ENCODE data around the gene NR1D2. TPM values are rescaled to one million over a fixed set of nuclear protein-coding genes. Genes with fewer than 3 reads are reported as not detected.
"Not testable (repeated sequence)": the region's sequence is repeated elsewhere in the genome, so short reads cannot be mapped to it uniquely, and the experiment has no call there.

The NR1D2 gene
- total and polyA plus RNA-seq, 3 donors from 2014 or later: 14.5 to 41.2 (median 33.1) TPM

DNA sequence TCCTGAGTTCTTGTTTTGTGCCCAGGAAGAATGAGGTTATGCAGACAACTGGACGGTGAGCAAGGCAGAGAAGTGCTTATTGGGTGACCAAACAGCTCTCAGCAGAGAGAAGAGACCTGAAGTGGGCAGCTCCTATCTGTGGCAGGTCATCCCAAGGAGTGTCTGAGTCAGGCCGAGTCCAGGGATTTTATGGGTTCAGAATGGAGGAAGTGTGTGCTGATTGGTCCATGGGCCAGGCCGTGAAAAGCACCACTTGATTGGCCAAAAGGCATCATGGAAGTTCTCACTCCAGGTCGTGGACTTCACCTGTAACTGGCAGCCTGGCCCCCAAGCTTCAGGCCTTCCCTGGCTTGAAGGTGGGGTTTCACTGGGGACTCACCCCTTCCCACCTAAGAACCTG, 74.5 kb downstream of the NR1D2 start:
- peak; percentile 17 for DNase-seq
- WGBS, 2 donors: 26 to 50% methylated on average over 4 of the region's 4 CpGs
- intact Hi-C loops (cut with DNase I; ENCODE audit: low total_unique reads): no loop called here
- Histone ChIP-seq H3K9me3 (no peaks in the 10 kb centered on the region), H3K36me3 (ENCODE audit: low read depth, missing control alignments) (no peaks in the 10 kb centered on the region), H3K27ac (no peak overlapping the region), H3K4me1 (no peaks in the 10 kb centered on the region), H3K4me3 (no peak overlapping the region), H3K27me3 (no peaks in the 10 kb centered on the region)
- TF ChIP-seq POLR2A (IDR thresholded peaks at IDR 0.05): no peak
- TF ChIP-seq, protein P1, sequence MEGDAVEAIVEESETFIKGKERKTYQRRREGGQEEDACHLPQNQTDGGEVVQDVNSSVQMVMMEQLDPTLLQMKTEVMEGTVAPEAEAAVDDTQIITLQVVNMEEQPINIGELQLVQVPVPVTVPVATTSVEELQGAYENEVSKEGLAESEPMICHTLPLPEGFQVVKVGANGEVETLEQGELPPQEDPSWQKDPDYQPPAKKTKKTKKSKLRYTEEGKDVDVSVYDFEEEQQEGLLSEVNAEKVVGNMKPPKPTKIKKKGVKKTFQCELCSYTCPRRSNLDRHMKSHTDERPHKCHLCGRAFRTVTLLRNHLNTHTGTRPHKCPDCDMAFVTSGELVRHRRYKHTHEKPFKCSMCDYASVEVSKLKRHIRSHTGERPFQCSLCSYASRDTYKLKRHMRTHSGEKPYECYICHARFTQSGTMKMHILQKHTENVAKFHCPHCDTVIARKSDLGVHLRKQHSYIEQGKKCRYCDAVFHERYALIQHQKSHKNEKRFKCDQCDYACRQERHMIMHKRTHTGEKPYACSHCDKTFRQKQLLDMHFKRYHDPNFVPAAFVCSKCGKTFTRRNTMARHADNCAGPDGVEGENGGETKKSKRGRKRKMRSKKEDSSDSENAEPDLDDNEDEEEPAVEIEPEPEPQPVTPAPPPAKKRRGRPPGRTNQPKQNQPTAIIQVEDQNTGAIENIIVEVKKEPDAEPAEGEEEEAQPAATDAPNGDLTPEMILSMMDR (IDR thresholded peaks at IDR 0.05): no peak

DNA sequence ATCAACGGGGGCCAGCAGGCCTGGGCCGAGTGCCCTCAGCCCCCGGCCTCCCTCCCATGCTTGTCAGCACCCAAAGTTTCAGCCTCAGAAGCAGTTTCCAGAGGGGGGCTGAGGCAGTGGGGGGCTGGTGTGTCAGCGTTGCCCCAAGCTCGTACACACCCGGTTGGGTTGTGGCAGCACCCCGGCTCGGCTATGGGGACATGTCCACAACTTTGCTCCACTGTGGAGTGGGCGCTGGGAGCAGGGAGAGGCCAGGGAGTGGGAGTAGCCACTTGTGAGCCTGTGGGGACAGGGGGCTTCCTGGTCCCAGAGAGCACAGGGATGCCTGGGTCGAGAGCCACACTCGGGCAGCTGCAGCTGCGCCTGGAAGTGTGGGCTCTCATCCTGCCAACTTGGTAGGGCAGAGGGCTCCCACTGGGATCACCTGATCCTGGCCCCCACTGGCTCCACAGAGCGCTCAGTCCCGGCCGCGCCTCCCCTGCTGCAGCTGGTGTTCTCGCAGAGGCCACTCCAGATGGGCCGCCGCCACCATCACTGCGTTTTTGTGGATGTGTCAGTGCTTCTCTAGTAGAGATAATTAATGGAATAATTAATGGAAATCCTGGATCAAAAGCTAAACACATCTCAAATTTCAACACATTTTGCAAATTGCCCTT, 75.1 kb downstream of the NR1D2 start:
- Histone ChIP-seq H3K27me3 (no peaks in the 10 kb centered on the region), H3K9me3 (no peaks in the 10 kb centered on the region), H3K27ac (no peak overlapping the region), H3K4me1 (no peaks in the 10 kb centered on the region), H3K36me3 (ENCODE audit: low read depth, missing control alignments) (no peaks in the 10 kb centered on the region), H3K4me3 (no peak overlapping the region)
- no peak for DNase-seq
- TF ChIP-seq POLR2A (IDR thresholded peaks at IDR 0.05): no peak
- TF ChIP-seq, protein P1 (IDR thresholded peaks at IDR 0.05): no peak
- WGBS, 2 donors: 67 to 72% methylated on average over 13 to 20 of the region's 20 CpGs
- intact Hi-C loops (cut with DNase I; ENCODE audit: low total_unique reads): no loop called here

DNA sequence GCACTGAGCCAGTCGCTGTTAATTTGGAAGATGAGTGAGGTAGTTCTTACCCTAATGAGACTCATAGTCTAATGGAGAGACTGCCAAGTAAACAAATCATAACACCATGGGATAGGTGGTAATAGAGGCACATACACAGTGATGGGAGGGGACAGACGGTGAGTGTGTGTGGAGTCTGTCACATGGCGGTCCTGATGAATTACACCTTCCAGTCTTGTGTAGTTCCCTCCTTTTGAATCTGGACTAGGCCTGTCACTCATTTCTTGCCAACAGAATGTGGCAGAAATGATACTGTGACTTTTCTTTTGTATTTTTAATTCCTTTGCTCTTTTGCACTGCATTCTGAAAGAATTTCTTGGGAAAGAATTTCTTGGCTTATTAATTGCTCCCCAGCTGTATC, 78.1 kb downstream of the NR1D2 start:
- no peak overlapping the region for H3K4me3 ChIP-seq
- WGBS, 2 donors: 67 to 75% methylated on average over 3 of the region's 3 CpGs
- no peaks in the 10 kb centered on the region for H3K9me3 ChIP-seq
- no peaks in the 10 kb centered on the region for H3K4me1 ChIP-seq
- no peak overlapping the region for H3K27ac ChIP-seq
- no peak for DNase-seq
- intact Hi-C loops (cut with DNase I; ENCODE audit: low total_unique reads): no loop called here
- H3K27me3 ChIP-seq: no peaks in the 10 kb centered on the region
- no peaks in the 10 kb centered on the region for H3K36me3 ChIP-seq (ENCODE audit: low read depth, missing control alignments)
- no peak for TF ChIP-seq POLR2A (IDR thresholded peaks at IDR 0.05)
- TF ChIP-seq, protein P1 (IDR thresholded peaks at IDR 0.05): no peak

DNA sequence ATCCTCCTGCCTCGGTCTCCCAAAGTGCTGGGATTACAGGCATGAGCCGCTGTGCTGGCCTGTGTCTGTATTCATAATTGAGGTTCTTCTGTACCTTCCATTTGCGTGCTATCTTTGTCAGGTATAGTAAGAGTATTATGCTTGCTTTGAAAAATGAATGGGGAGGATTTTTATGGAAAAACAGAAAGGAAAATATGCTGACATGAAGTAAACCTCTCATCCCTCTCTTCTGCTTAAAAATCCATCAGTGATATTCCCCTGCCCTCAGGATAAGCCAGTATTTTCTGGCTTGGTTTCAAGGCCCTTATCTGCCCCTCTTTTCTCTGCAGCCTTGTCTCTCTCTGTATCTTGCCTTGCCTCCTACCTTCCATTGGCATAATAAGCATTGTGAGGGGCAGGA, 80.7 kb downstream of the NR1D2 start:
- Histone ChIP-seq H3K27me3 (no peaks in the 10 kb centered on the region), H3K27ac (no peak overlapping the region), H3K36me3 (ENCODE audit: low read depth, missing control alignments) (no peaks in the 10 kb centered on the region), H3K4me1 (no peaks in the 10 kb centered on the region), H3K4me3 (no peak overlapping the region), H3K9me3 (no peaks in the 10 kb centered on the region)
- 93 to 96% methylated on average over 3 of the region's 3 CpGs for WGBS, 2 donors
- no peak for DNase-seq
- TF ChIP-seq, protein P1 (IDR thresholded peaks at IDR 0.05): no peak
- no peak for TF ChIP-seq POLR2A (IDR thresholded peaks at IDR 0.05)
- intact Hi-C loops (cut with DNase I; ENCODE audit: low total_unique reads): no loop called here

DNA sequence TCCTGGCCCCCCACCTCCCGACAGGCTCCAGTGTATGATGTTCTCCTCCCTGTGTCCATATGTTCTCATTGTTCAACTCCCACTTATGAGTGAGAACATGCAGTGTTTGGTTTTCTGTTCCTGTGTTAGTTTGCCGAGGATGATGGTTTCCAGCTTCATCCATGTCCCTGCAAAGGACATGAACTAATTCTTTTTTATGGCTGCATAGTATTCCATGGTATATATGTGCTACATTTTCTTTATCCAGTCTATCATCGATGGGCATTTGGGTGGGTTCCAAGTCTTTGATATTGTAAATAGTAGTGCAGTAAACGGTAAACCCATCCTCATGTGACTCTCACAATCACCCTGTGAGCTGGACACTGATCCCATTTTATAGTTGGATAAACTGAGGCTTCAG, 81.6 kb downstream of the NR1D2 start:
- H3K4me1 ChIP-seq; H3K27me3 ChIP-seq; intact Hi-C loops (cut with DNase I; ENCODE audit: low total_unique reads); H3K9me3 ChIP-seq; H3K36me3 ChIP-seq (ENCODE audit: low read depth, missing control alignments); DNase-seq; H3K27ac ChIP-seq; H3K4me3 ChIP-seq: not testable (repeated sequence)
- 93% methylated on average over 4 of the region's 4 CpGs for WGBS, 2 donors
